Measurements from ENCODE around the gene SUSD4.

The SUSD4 gene

GRCh38 chr1:223330466-223330865 lies 33.5 kb downstream of the SUSD4 start:
- no peak for DNase-seq (ENCODE audit: low spot score)

GRCh38 chr1:223329664-223330415 lies 34.1 kb downstream of the SUSD4 start:
- DNase-seq (ENCODE audit: low spot score): no peak

GRCh38 chr1:223329252-223329651 lies 34.7 kb downstream of the SUSD4 start:
- DNase-seq (ENCODE audit: low spot score): no peak

- no peak for DNase-seq (ENCODE audit: low spot score)
These were observed 35.4 kb downstream of the SUSD4 start for GRCh38 chr1:223328566-223328965.

GRCh38 chr1:223326776-223327175 lies 37.2 kb downstream of the SUSD4 start:
- no peak for DNase-seq (ENCODE audit: low spot score)

- DNase-seq (ENCODE audit: low spot score): no peak
These were observed 40.2 kb downstream of the SUSD4 start for GRCh38 chr1:223323491-223324484.

- no peak for DNase-seq (ENCODE audit: low spot score)
These were observed 41.1 kb downstream of the SUSD4 start for GRCh38 chr1:223322868-223323267.

GRCh38 chr1:223320959-223321358 lies 43.0 kb downstream of the SUSD4 start:
- no peak for DNase-seq (ENCODE audit: low spot score)

GRCh38 chr1:223319905-223320580 lies 43.9 kb downstream of the SUSD4 start:
- DNase-seq (ENCODE audit: low spot score): no peak

- DNase-seq (ENCODE audit: low spot score): no peak
These were observed 44.6 kb downstream of the SUSD4 start for GRCh38 chr1:223319398-223319797.

GRCh38 chr1:223316082-223316481 lies 47.9 kb downstream of the SUSD4 start:
- DNase-seq (ENCODE audit: low spot score): no peak

GRCh38 chr1:223315665-223316064 lies 48.3 kb downstream of the SUSD4 start:
- DNase-seq (ENCODE audit: low spot score): no peak

GRCh38 chr1:223313415-223313754 lies 50.6 kb downstream of the SUSD4 start:
- no peak for DNase-seq (ENCODE audit: low spot score)

- no peak for DNase-seq (ENCODE audit: low spot score)
These were observed 51.1 kb downstream of the SUSD4 start for GRCh38 chr1:223312705-223313414.

- no peak for DNase-seq (ENCODE audit: low spot score)
These were observed 51.7 kb downstream of the SUSD4 start for GRCh38 chr1:223312273-223312672.

GRCh38 chr1:223311826-223312225 lies 52.1 kb downstream of the SUSD4 start:
- no peak for DNase-seq (ENCODE audit: low spot score)

- no peak for DNase-seq (ENCODE audit: low spot score)
These were observed 55.8 kb downstream of the SUSD4 start for GRCh38 chr1:223308136-223308535.

- no peak for DNase-seq (ENCODE audit: low spot score)
These were observed 56.4 kb downstream of the SUSD4 start for GRCh38 chr1:223307544-223307943.

- DNase-seq (ENCODE audit: low spot score): no peak
These were observed 59.0 kb downstream of the SUSD4 start for GRCh38 chr1:223304931-223305330.

GRCh38 chr1:223301371-223301770 lies 62.6 kb downstream of the SUSD4 start:
- no peak for DNase-seq (ENCODE audit: low spot score)

- no peak for DNase-seq (ENCODE audit: low spot score)
These were observed 64.4 kb downstream of the SUSD4 start for GRCh38 chr1:223299553-223299952.

GRCh38 chr1:223298701-223299100 lies 65.3 kb downstream of the SUSD4 start:
- no peak for DNase-seq (ENCODE audit: low spot score)
